ENCODE measurements around the gene CEP72. TPM values are rescaled to one million over a fixed set of nuclear protein-coding genes. Genes with fewer than 3 reads are reported as not detected.

CEP72 gene
- total RNA-seq, 2 donors from 2014 or later, result 8.5 to 11.4 TPM

GRCh38 chr5:633501-633955 lies 21.4 kb downstream of the CEP72 start:
- Mint-ChIP-seq H3K4me1 (no peaks in the 10 kb centered on the region), H3K27me3 (no peaks in the 10 kb centered on the region), H3K4me3 (no peak overlapping the region), H3K36me3 (ENCODE audit: low read depth) (peaks cover 8% of the 10 kb centered on the region), H3K27ac (no peak overlapping the region)
- H3K9me3 ChIP-seq (ENCODE audit: control insufficient read depth, low read length, poor library complexity, severe bottlenecking), result no peaks in the 10 kb centered on the region
- no peak for ATAC-seq
- no peak for DNase-seq

- no peaks in the 10 kb centered on the region for H3K4me1 Mint-ChIP-seq
- ATAC-seq, result no peak
- no peak for DNase-seq
- no peaks in the 10 kb centered on the region for H3K27me3 Mint-ChIP-seq
- no peak overlapping the region for H3K4me3 Mint-ChIP-seq
- peaks cover 8% of the 10 kb centered on the region for H3K36me3 Mint-ChIP-seq (ENCODE audit: low read depth)
- no peaks in the 10 kb centered on the region for H3K9me3 ChIP-seq (ENCODE audit: control insufficient read depth, low read length, poor library complexity, severe bottlenecking)
- H3K27ac Mint-ChIP-seq, result no peak overlapping the region
These were observed 22.1 kb downstream of the CEP72 start for GRCh38 chr5:634191-634590.

DNA sequence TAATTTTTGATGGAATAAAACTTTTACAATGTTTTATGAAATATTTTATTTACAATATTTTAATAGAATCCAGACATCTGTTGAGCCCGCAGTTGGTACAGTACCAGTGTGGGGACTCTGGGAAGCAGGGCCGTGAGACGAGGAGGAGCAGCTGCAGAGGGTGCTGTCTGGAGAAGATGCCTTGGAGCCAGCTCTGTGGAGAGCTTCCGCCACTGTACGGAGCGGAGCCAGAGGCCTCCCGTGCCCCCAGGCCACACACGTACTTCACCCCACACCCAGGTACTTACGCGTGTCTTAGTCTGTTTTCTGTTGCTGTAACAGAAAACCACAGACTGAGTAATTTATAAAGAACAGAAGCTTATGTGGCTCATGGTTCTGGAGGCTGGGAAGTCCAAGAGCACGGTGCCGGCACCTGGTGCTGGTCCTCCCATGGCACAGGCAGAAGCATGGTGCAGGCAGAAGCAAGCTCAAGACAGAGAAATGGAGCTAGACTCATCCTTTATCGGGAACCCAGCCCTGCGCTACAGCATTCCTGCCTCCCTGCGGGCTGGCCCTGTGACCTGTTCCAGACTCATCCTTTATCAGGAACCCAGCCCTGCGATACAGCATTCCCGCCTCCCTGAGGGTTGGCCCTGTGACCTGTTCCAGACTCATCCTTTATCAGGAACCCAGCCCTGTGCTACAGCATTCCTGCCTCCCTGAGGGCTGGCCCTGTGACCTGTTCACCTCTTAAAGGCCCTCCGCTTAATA lies 23.3 kb downstream of the CEP72 start:
- Mint-ChIP-seq H3K4me3 (no peak overlapping the region), H3K36me3 (ENCODE audit: low read depth) (peaks cover 8% of the 10 kb centered on the region), H3K27me3 (no peaks in the 10 kb centered on the region), H3K4me1 (no peaks in the 10 kb centered on the region), H3K27ac (no peak overlapping the region)
- ATAC-seq (no peak), DNase-seq (no peak)
- no peaks in the 10 kb centered on the region for H3K9me3 ChIP-seq (ENCODE audit: control insufficient read depth, low read length, poor library complexity, severe bottlenecking)

DNA sequence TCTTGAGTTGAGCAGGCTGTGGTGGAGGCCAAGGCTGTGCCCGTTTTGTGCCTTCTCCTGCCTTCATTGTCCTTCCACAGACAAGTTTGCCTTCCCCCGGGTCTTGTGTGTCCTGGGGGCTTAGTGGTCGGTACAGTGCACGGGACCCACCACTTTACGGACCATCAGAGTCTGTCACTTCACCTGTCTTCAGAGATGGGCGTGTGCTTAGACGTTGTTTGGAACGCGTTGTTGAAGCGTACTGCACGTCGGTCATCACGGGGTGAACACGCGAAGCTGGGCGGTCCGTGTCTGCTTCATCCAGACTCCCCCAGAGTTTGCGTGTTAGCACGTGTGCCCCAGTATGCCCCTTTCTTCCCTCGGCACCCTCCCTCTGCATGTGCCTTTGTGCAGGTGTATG lies 24.8 kb downstream of the CEP72 start:
- no peak overlapping the region for H3K4me3 Mint-ChIP-seq
- ATAC-seq (no peak), DNase-seq (no peak)
- no peaks in the 10 kb centered on the region for H3K9me3 ChIP-seq (ENCODE audit: control insufficient read depth, low read length, poor library complexity, severe bottlenecking)
- H3K4me1 Mint-ChIP-seq, result no peaks in the 10 kb centered on the region
- no peaks in the 10 kb centered on the region for H3K27me3 Mint-ChIP-seq
- peaks cover 8% of the 10 kb centered on the region for H3K36me3 Mint-ChIP-seq (ENCODE audit: low read depth)
- no peak overlapping the region for H3K27ac Mint-ChIP-seq

GRCh38 chr5:637581-638450 lies 25.7 kb downstream of the CEP72 start:
- no peaks in the 10 kb centered on the region for H3K9me3 ChIP-seq (ENCODE audit: control insufficient read depth, low read length, poor library complexity, severe bottlenecking)
- Mint-ChIP-seq H3K4me3 (no peak overlapping the region), H3K27me3 (no peaks in the 10 kb centered on the region), H3K36me3 (ENCODE audit: low read depth) (peaks cover 8% of the 10 kb centered on the region), H3K4me1 (no peaks in the 10 kb centered on the region), H3K27ac (no peak overlapping the region)
- ATAC-seq (no peak), DNase-seq (no peak)

DNA sequence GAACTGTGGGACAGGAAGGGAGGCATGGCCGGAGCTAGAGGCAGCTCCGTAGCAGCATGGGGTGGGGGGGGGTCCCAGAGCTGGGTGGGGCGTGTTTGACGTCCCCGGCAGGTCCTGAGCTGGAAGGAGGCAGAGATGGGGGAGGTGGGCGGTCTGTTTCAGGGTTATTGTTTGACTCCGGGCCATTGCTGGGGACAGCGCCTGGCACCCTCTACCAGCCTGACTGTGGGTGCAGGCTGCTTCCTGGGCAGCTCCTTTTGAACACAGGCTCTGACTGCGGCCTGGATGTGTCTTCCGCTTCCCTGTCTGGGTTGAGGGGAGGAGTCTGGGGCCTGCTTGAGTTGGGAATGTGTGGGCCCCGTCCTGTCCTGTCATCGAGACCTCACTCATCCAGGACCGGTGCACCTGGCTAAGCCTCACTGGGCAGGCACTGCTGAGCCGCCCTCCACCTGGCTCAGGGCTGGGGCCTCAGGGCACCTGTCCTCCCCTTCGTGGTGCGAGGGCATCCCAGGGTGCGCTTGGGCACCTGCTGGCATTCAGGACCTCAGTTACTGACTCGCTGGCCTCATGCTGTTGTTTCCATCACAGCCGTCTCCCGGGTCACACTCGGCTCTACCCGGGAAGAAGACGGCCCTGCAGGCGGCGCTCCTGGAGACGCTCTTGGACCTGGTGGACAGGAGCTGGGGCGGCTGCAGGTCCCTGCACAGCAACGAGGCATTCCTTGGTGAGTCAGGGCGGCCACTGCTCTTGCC lies 26.5 kb downstream of the CEP72 start:
- no peak for ATAC-seq
- no peaks in the 10 kb centered on the region for H3K4me1 Mint-ChIP-seq
- H3K36me3 Mint-ChIP-seq (ENCODE audit: low read depth), result peaks cover 8% of the 10 kb centered on the region
- H3K4me3 Mint-ChIP-seq, result no peak overlapping the region
- no peak for DNase-seq
- H3K27me3 Mint-ChIP-seq, result no peaks in the 10 kb centered on the region
- H3K9me3 ChIP-seq (ENCODE audit: control insufficient read depth, low read length, poor library complexity, severe bottlenecking), result no peaks in the 10 kb centered on the region
- H3K27ac Mint-ChIP-seq, result no peak overlapping the region

GRCh38 chr5:639253-639530 lies 27.1 kb downstream of the CEP72 start:
- H3K36me3 Mint-ChIP-seq (ENCODE audit: low read depth), result peaks cover 8% of the 10 kb centered on the region
- H3K9me3 ChIP-seq (ENCODE audit: control insufficient read depth, low read length, poor library complexity, severe bottlenecking), result no peaks in the 10 kb centered on the region
- no peak overlapping the region for H3K4me3 Mint-ChIP-seq
- H3K4me1 Mint-ChIP-seq, result no peaks in the 10 kb centered on the region
- no peak for DNase-seq
- no peak for ATAC-seq
- no peaks in the 10 kb centered on the region for H3K27me3 Mint-ChIP-seq
- H3K27ac Mint-ChIP-seq, result no peak overlapping the region

DNA sequence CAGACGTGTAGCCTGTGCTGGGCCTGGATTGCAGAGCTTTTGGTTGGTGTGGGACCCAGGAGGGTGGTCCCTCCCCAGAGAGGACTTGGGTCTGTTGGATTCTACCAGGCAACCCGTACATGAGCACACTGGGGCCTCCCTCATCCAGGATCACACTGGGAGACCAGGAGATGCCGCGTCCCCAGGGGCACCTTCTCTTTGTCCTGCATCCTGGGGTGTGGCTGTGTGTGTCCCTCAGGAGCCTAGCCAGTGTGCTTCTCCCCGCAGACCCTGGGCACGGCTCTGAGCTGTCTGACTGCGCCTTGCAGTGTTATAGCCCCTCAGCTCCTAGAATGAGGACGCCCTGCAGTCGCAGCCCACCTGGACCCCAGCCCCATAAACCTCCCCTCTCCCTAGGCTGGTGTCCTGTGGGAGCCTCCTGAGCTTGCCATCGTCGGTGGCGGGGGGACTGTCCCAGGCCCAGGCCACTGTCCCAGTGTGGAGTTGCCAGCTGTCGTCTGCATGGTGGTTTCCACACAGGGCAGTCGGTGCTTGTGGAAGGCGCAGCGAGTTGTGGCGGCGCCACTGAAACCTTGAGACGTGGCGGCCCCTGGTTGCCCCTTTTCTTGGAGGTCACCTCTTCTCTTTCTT lies 27.6 kb downstream of the CEP72 start:
- no peaks in the 10 kb centered on the region for H3K27me3 Mint-ChIP-seq
- H3K36me3 Mint-ChIP-seq (ENCODE audit: low read depth), result peaks cover 6% of the 10 kb centered on the region
- no peaks in the 10 kb centered on the region for H3K9me3 ChIP-seq (ENCODE audit: control insufficient read depth, low read length, poor library complexity, severe bottlenecking)
- H3K4me3 Mint-ChIP-seq, result no peak overlapping the region
- H3K27ac Mint-ChIP-seq, result no peak overlapping the region
- DNase-seq (no peak), ATAC-seq (no peak)
- peaks cover 1% of the 10 kb centered on the region for H3K4me1 Mint-ChIP-seq

- H3K27ac Mint-ChIP-seq, result no peak overlapping the region
- peaks cover 3% of the 10 kb centered on the region for H3K36me3 Mint-ChIP-seq (ENCODE audit: low read depth)
- DNase-seq (no peak), ATAC-seq (no peak)
- H3K4me3 Mint-ChIP-seq, result no peak overlapping the region
- H3K27me3 Mint-ChIP-seq, result no peaks in the 10 kb centered on the region
- H3K4me1 Mint-ChIP-seq, result peaks cover 2% of the 10 kb centered on the region
- H3K9me3 ChIP-seq (ENCODE audit: control insufficient read depth, low read length, poor library complexity, severe bottlenecking), result no peaks in the 10 kb centered on the region
These were observed 28.6 kb downstream of the CEP72 start for GRCh38 chr5:640461-641330.

DNA sequence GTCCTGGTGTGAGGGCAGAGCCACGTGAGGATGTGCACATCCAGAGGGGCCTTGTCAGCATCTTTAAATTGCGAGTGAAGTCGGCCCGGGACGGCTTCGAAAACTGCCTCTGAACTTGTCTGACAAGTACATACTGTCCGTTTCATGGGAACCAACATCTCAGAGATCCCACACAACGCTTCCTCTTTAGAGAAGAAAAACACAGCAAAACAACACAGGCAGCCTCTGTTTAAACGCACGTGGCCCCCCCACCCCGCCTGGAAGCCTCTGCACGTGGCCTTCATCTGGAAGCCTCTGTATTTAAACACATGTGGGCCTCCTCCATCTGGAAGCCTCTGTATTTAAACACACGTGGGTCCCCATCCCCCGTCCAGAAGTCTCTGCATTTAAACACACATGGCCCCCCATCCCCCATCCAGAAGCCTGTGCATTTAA lies 29.2 kb downstream of the CEP72 start:
- no peak overlapping the region for H3K27ac Mint-ChIP-seq
- ATAC-seq (no peak), DNase-seq (no peak)
- no peaks in the 10 kb centered on the region for H3K27me3 Mint-ChIP-seq
- H3K36me3 Mint-ChIP-seq (ENCODE audit: low read depth), result no peaks in the 10 kb centered on the region
- no peak overlapping the region for H3K4me3 Mint-ChIP-seq
- H3K4me1 Mint-ChIP-seq, result peaks cover 2% of the 10 kb centered on the region
- no peaks in the 10 kb centered on the region for H3K9me3 ChIP-seq (ENCODE audit: control insufficient read depth, low read length, poor library complexity, severe bottlenecking)

- no peak for ATAC-seq
- H3K27me3 Mint-ChIP-seq, result no peaks in the 10 kb centered on the region
- no peak for DNase-seq
- H3K4me3 Mint-ChIP-seq, result no peak overlapping the region
- H3K27ac Mint-ChIP-seq, result no peak overlapping the region
- no peaks in the 10 kb centered on the region for H3K36me3 Mint-ChIP-seq (ENCODE audit: low read depth)
- H3K9me3 ChIP-seq (ENCODE audit: control insufficient read depth, low read length, poor library complexity, severe bottlenecking), result no peaks in the 10 kb centered on the region
- H3K4me1 Mint-ChIP-seq, result peaks cover 2% of the 10 kb centered on the region
These were observed 30.3 kb downstream of the CEP72 start for GRCh38 chr5:642481-642880.

GRCh38 chr5:643351-643801 lies 31.2 kb downstream of the CEP72 start:
- Mint-ChIP-seq H3K4me3 (peak overlapping the region; percentile 43), H3K27me3 (no peaks in the 10 kb centered on the region), H3K27ac (no peak overlapping the region), H3K4me1 (peaks cover 2% of the 10 kb centered on the region), H3K36me3 (ENCODE audit: low read depth) (no peaks in the 10 kb centered on the region)
- DNase-seq, result no peak
- H3K9me3 ChIP-seq (ENCODE audit: control insufficient read depth, low read length, poor library complexity, severe bottlenecking), result no peaks in the 10 kb centered on the region
- no peak for ATAC-seq
